AML-193 (cell line): ENCODE results near the gene GRAMD4.
A peak's percentile ranks its signal among the peaks of the same experiment; 100 is the strongest.

Source experiments
- DNase-seq, 2 experiments: peaks; one replicate each; lab custom pipeline; 2025; lab: John Stamatoyannopoulos, UW

GRAMD4 gene

GRCh38 chr22:46673205-46673604 is 53.0 kb downstream of the GRAMD4 start:
- no peak for DNase-seq

- no peak for DNase-seq
Measured at GRCh38 chr22:46673662-46674236, 53.6 kb downstream of the GRAMD4 start.

DNA sequence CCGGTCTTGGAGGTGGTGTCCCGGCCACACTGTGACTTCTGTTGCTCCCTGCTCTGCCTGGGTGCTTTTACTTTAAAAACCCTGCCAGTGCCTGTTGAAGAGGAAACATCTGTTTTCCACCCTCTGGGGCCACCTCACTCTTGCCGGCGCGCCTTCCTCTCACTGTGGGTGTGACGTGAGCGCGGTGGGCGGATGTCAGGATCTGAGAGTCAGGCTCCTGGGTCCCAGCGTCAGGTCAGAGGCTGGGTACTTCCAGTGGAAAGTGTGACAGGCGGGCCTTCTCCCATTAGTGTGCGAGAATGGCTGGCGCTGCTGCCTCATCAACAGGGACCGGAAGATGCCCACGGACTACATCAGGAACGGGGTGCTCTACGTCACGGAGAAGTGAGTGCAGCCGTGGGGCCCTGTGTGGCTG is 54.2 kb downstream of the GRAMD4 start:
- DNase-seq, result no peak

- no peak for DNase-seq
Measured at GRCh38 chr22:46674906-46675305, 54.7 kb downstream of the GRAMD4 start.

- DNase-seq, result no peak
Measured at GRCh38 chr22:46675479-46675878, 55.3 kb downstream of the GRAMD4 start.

DNA sequence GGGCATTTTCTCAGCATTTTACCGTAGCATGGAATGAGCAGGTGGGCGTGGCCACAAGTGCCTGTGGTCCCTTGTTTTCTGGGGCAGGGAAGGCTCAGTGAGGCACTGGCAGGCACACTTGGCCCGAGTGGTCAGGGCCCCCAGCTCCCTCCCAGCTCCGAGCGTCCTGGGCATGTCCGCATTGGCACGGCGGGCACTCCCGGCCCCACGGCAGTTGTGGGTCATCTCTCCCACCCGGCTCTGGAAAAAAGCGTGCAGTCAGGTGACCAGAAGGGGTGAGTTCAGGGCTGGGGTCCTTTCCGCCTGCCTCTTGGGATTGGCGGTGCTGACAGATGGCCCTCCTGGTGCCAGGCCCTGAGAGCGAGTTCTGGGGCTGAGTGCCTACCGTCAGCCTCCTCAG is 55.8 kb downstream of the GRAMD4 start:
- DNase-seq, result no peak

GRCh38 chr22:46676479-46676878 is 56.3 kb downstream of the GRAMD4 start:
- no peak for DNase-seq

DNA sequence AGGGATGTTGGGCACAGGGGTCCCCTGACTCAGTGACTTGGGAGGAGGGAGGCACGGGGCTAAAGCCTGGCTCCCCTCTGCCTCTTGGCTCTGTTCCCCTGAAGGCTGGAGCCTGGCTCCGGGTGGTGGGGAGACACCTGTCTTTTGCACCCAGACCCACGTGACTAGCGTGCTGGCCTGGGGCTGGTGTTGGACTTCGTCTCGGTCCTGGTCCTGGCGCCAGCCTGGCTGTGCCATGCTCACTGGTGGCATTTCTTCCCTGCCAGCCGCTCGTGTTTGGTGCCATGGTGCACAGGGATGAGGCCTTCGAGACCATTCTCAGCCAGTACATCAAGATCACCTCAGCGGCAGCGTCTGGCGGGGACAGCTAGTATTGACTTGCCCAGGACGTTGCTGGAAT is 56.7 kb downstream of the GRAMD4 start:
- DNase-seq, result no peak

GRCh38 chr22:46677323-46678002 is 57.3 kb downstream of the GRAMD4 start:
- no peak for DNase-seq

GRCh38 chr22:46678003-46678657 is 57.9 kb downstream of the GRAMD4 start:
- DNase-seq, result no peak

DNA sequence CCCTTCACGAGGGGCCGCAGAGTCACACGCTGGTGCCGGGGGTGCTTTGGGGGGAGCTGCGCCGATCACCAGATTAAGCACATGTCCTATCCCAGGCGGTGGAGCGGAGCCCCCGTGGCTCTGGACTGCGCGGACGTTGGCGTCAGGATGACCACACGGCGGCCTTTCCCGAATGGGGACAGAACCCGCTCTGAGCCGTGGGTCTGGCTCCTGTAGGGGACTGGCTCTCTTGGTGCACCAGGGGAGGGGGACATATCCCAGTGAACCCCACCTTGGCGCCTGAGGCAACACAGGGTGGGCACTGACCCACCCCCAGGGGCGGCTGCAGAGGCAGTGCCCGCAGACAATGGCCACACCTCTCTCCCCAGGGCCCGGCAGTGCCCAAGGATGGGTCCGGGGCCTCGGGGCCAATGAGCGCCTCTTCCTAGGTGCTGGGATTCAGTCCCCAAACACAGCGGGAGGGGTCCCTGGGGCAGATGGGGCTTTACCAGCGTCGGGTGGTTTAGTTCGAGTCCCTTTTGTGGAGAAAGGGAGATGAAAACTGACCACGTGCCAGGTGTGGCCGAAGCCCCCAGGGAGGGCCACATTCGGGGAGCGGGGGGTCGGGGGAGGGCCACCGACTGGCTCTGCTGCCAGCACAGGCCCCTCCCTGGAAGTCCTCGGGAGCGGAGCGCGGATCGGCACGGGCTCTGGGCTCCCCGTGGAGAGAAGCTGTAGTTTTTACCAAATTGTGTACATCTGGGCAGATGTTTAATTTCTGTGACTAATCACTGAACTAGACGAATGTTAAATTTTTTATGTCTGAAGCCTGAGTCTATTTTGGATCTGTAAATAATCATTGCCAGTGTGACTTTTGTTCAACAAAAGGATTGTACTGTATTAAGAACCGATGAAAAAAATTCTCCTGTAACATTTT is 58.9 kb downstream of the GRAMD4 start:
- DNase-seq, result no peak

- no peak for DNase-seq
Measured at GRCh38 chr22:46679706-46680269, 59.6 kb downstream of the GRAMD4 start.

GRCh38 chr22:46681010-46681409 is 60.8 kb downstream of the GRAMD4 start:
- peak in 1 of 2 experiments; percentile 2 for DNase-seq

DNA sequence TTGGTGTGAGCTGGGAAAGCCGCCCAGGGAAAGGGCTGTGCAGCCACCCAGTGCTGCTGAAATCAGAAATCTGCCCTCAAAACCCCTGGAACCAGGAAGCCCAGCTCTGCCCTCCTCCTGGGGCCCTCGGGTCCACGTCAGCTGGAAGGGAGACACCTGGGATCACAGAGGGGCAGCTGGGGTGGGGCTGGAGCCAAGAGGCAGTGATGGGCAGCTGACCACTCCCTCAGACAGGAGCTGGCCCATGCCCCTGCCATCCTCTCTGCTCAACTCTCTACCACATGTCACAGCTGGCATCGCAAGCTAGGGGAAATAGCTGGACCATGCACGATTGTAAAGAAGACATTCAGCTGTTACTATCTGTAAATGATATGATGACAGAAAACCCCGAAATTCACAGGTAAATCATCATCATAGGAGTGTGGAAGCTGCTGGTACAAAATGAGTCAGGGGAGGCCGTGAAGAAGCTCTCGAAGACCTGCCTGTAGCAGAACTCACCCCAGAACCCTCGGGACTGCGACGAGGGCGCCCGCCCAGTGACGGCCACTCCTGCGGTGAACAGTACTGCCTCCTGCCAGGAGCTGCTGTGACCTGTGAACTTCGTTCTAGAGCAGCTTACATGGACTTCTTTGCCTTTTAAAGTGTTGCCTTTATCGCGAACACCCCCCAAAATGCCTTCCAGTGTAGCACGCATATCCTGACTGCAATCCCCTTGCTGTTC is 62.0 kb downstream of the GRAMD4 start:
- no peak for DNase-seq

- DNase-seq, result no peak
Measured at GRCh38 chr22:46684706-46685105, 64.5 kb downstream of the GRAMD4 start.

DNA sequence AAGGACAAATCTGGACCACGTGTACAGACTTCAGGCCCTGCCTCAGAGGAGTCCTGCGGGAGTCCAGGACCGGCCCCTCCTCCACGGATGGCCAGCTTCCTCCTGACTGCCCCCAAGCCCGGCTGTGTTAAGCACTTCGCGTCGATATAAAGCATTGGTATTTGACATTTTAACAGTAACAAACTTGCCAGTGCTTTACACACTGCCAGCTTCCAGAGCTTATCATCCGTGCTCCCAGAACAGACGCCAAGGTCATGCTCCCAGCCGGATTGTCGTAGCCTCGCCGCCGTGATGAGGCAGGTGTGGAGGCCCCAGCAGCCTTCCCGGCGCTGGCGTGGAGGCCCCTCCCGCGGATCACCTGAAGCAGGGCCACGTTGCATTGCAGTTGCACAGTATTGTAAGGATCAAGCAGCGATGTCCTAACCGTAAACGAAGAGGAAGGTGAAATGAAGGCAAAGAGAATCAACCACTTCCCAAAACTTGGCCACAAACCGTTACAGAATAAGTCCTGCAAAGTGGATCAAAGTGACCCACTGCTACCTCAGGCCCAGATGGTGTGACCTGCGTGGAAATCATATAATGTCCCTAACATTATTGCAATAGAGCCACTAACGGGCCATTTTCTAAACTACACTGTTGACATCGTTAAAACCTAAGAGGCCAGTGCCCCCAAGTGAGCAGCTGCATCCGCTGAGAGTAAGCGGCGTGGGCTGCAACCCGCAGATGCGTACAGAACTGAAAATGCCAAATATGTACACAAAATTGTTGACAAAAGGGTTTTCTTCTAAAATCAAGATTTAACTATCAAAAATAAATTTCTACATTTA is 66.2 kb downstream of the GRAMD4 start:
- DNase-seq, result no peak

GRCh38 chr22:46687048-46687444 is 66.9 kb downstream of the GRAMD4 start:
- no peak for DNase-seq

- no peak for DNase-seq
Measured at GRCh38 chr22:46687460-46687859, 67.3 kb downstream of the GRAMD4 start.

DNA sequence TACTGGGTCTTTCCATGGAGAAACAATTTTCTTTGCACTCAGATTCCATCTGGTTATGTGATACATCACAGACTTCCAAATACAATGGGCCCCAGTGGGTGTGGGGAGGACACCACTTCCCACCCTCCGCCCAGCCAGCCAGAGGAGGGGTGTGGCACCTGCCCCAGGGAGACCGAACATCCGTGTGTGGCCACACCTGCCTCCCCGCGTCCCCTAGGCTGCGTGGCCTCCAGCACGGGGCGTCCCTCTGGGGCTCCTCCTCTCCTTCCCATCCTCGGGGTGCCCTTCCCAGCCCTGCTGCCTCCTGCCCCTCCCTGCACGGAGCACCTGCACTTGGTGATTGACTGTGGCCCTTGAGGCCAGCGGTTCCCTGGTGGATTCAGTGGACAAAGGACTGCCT is 68.8 kb downstream of the GRAMD4 start:
- DNase-seq, result no peak

DNA sequence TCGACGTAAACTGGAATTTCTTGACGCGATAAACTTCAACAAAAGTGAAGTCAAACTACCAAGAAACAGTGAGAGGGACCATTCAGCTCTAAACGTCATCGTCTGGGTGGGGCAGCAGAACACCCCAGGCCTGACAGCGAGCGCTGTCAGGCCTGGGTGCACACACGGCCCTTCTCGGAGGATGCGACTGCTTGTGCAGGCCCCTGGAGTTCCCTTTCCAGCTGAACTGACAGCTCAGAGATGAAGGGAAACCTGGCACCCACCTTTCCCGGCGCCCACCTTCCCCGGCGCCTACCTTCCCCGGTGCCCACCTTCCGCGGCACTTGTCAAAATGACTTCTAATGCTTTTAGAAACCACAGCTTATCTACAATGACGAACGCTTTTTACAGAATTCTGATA is 70.0 kb downstream of the GRAMD4 start:
- DNase-seq, result no peak

DNA sequence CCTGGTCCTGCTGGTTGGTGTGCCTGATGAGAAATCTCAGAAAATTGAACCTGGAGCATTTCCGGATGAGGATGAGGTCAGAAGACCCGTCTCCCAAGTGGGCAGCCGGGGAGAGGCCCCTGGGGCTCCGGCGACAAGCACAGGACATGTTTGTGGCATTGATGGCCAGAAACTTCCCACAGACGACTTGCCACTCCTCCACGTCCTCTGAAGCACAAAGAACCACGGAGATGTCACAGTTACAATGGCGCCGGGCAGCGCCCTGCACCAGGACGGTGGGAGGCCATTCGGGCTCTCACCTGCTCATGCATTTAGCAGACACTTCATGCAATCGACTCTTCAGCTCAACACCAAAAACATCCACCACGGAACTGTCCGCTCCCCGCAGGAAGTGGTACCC is 71.4 kb downstream of the GRAMD4 start:
- no peak for DNase-seq
